Measurements from ENCODE around the gene MCAM.
A peak's percentile ranks its signal among the peaks of the same experiment; 100 is the strongest.

The MCAM gene

DNA sequence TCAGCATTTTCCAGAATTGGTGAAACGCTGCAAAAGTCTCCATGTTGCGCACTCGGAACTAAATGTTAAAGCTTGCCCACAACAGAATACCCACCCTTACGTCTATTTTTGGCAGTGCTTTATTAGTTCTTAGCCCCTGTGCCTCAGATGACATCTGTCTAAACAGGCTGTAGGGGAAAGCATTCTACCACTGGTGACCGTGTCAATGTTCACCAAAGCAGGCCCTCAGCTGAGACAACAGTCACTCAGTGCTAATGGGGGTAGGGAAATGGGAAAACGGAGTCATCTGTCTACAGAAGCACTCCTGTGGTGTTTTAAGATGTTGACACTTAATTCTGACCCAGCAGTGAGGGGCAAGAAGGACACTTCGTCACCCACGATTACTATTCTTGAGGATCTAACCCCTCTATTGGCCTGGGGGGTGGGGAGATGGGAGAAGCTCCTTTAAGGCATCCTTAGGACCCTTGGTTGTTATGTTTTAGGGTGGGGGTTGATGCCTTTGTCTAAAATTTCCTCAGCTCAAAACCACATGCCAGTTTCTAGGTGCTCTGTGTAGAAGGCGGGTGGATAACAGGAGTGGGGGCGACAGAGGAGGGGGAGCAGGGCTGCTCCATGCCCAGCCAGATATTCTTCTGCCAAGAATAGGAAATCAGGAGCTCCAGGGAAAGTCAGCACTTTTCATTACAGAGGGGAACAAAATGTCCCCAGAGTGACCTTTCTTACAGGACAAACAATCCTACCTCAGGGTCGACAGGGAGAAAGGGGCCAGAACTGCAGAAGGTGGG is 45.2 kb upstream of the MCAM start:
- TF ChIP-seq, protein P1, sequence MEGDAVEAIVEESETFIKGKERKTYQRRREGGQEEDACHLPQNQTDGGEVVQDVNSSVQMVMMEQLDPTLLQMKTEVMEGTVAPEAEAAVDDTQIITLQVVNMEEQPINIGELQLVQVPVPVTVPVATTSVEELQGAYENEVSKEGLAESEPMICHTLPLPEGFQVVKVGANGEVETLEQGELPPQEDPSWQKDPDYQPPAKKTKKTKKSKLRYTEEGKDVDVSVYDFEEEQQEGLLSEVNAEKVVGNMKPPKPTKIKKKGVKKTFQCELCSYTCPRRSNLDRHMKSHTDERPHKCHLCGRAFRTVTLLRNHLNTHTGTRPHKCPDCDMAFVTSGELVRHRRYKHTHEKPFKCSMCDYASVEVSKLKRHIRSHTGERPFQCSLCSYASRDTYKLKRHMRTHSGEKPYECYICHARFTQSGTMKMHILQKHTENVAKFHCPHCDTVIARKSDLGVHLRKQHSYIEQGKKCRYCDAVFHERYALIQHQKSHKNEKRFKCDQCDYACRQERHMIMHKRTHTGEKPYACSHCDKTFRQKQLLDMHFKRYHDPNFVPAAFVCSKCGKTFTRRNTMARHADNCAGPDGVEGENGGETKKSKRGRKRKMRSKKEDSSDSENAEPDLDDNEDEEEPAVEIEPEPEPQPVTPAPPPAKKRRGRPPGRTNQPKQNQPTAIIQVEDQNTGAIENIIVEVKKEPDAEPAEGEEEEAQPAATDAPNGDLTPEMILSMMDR (IDR thresholded peaks at IDR 0.05; ENCODE audit: insufficient read depth, low read length, missing control alignments): no peak
- POLR2A ChIA-PET: interaction anchor here (0.5 to 0.8 kb wide), 2 partner anchors 8 to 113 kb away, joined by 3 read pairs; no protein-coding TSS in a partner anchor

GRCh38 chr11:119361056-119361787 is 44.3 kb upstream of the MCAM start:
- ChIA-PET POLR2A (interaction anchor here (0.8 to 1.0 kb wide), 2 partner anchors 24 to 114 kb away, joined by 3 to 5 read pairs; no protein-coding TSS in a partner anchor), CTCF (interaction anchor here (0.8 to 4.0 kb wide), 15 partner anchors 8 to 173 kb away, joined by 3 to 86 read pairs (median 6); partner anchors contain the start of genes C1QTNF5 and USP2)
- TF ChIP-seq, protein P1 (IDR thresholded peaks at IDR 0.05; ENCODE audit: insufficient read depth, low read length, missing control alignments): no peak
- DNase-seq (ENCODE audit: low read depth, low spot score): no peak
- no peak overlapping the region for H3K4me3 ChIP-seq (ENCODE audit: low read depth, low read length)

More for the DNA sequence above, 45.2 kb upstream of the MCAM start:
- CTCF ChIA-PET: interaction anchor here (1.0 to 4.0 kb wide), 15 partner anchors 9 to 172 kb away, joined by 3 to 86 read pairs (median 6); partner anchors contain the start of genes C1QTNF5 and USP2
- no peak overlapping the region for H3K4me3 ChIP-seq (ENCODE audit: low read depth, low read length)
- no peak for DNase-seq (ENCODE audit: low read depth, low spot score)

DNA sequence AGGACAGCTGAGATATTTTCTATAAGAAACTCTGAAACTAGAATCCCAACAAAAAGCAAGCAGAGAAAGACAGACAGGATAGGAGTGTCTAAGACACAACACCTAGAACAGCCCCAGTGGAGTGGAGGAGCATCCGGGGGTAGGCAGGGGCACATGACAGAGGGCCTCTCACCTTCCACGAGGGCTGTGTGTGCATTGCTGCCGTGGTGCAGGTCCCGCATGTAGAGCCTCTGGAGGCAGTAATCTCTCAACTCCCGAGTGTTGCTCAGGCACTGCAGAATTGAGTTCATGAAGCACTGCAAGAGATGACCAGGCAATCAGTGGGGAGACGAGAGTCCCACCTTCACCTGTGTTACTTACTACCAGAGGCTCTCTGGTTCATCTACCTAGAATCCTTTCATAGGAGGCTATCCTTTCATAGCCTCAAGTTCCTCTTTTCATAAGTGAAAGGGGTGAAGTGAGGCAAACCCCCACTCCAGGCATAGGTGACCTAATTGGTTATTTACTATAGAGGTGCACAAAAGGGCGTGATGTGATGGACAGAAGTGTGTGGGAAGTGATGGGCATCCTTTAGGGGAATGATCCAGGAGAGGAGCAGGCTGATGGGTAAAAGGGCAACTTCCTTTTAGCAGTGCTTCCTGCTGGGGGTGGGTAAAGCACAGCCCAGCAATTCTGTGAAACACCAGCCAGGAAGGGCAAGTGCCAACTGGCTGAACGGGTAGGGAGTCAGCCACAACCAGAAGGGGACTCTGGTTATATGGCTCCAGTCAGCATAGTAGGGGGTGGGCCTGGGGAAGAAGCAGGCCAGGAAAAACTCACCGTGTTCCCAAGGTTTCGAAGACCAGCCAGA is 42.7 kb upstream of the MCAM start:
- TF ChIP-seq, protein P1 (IDR thresholded peaks at IDR 0.05; ENCODE audit: insufficient read depth, low read length, missing control alignments): no peak
- ChIA-PET CTCF (interaction anchor here (1.0 to 5.1 kb wide), 11 partner anchors 8 to 115 kb away, joined by 3 to 365 read pairs (median 84); partner anchors contain the start of genes C1QTNF5, MFRP and USP2), POLR2A (no interaction called here)
- no peak for DNase-seq (ENCODE audit: low read depth, low spot score)
- no peak overlapping the region for H3K4me3 ChIP-seq (ENCODE audit: low read depth, low read length)

- no peak for DNase-seq (ENCODE audit: low read depth, low spot score)
- ChIA-PET CTCF (interaction anchor here (0.8 to 5.1 kb wide), 23 partner anchors 11 to 153 kb away, joined by 3 to 365 read pairs (median 9); partner anchors contain the start of genes C1QTNF5, MFRP and USP2), POLR2A (interaction anchor here (0.6 to 1.4 kb wide), 2 partner anchors 18 to 19 kb away, joined by 3 to 11 read pairs; no protein-coding TSS in a partner anchor)
- H3K4me3 ChIP-seq (ENCODE audit: low read depth, low read length): peak overlapping the region; percentile 69
- TF ChIP-seq, protein P1 (IDR thresholded peaks at IDR 0.05; ENCODE audit: insufficient read depth, low read length, missing control alignments): no peak
Observed at GRCh38 chr11:119357074-119357473, 40.1 kb upstream of the MCAM start.

DNA sequence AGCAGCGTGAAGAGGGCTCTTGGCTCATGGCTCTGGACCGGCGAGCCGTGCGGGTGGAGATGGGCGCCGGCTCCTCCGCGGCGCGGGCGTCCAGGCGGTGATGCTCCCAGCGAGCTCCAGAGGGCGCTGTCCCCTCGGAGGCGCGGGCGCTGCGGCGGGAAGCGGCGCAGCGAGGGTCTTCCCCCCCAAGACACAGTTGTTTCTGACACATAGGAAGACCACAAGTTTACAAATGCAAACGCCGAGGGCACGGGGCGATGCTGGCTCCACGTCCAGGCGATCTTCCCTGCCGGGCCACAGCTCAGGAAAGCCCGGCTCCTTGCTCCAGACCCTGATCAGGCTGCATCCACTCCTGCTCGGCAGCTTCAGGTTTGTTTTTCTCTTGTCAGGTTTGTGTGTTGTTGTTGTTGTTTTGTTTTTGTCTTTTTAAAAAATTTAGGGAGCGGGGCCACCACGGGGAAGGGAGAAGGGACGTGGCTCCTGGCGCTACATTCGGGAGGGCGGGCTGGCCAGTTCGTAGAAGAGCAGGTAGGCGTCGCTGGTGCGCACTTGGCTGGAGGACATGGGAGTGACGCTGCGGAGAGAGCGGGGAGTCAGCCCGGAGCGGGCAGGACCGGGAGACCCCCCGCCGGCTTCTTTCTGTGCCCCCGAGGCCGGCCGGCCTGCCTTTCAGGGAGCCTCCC is 39.6 kb upstream of the MCAM start:
- POLR2A ChIA-PET: interaction anchor here (0.6 to 1.4 kb wide), 2 partner anchors 18 to 19 kb away, joined by 3 to 11 read pairs; no protein-coding TSS in a partner anchor
- no peak for DNase-seq (ENCODE audit: low read depth, low spot score)

More for the DNA sequence above, 39.6 kb upstream of the MCAM start:
- peak overlapping the region; percentile 69 for H3K4me3 ChIP-seq (ENCODE audit: low read depth, low read length)
- TF ChIP-seq, protein P1 (IDR thresholded peaks at IDR 0.05; ENCODE audit: insufficient read depth, low read length, missing control alignments): peak; percentile 98
- CTCF ChIA-PET: interaction anchor here (0.6 to 5.1 kb wide), 44 partner anchors 11 to 1433 kb away, joined by 3 to 365 read pairs (median 5); partner anchors contain the start of genes C1QTNF5, CBL, MFRP and RNF26

Measured in AG04449 (cell line).